Karpas-422 (cell line): Measurements from ENCODE around the gene GPS1. TPM values are rescaled to one million over a fixed set of nuclear protein-coding genes. Genes with fewer than 3 reads are reported as not detected.

Experiments used
- DNase-seq: peaks from one replicate; pipeline ENCODE4 v3.0.0-alpha.2; 2015
- H2AFZ ChIP-seq: fragments of 200-600 bp; sonication (generic); 2 replicates; pipeline ENCODE4 v1.6.1; 2014; ENCODE audit warnings: antibody characterized with exemption, low read length, mixed read lengths
- H3K27ac ChIP-seq: fragments of 200-600 bp; sonication (generic); 2 replicates; pipeline ENCODE4 v1.5.1; 2014; ENCODE audit warnings: mild to moderate bottlenecking, low read length, moderate library complexity
- H3K27me3 ChIP-seq: fragments of 200-600 bp; sonication (generic); 2 replicates; pipeline ENCODE4 v1.6.1; 2014; ENCODE audit warnings: low read length, mixed read lengths
- H3K36me3 ChIP-seq: fragments of 200-600 bp; sonication (generic); 2 replicates; pipeline ENCODE4 v1.6.1; 2014; ENCODE audit warnings: low read length, mixed read lengths; ENCODE audit not compliant: insufficient read depth
- H3K4me1 ChIP-seq: fragments of 200-600 bp; sonication (generic); 2 replicates; pipeline ENCODE4 v1.6.1; 2014; ENCODE audit warnings: mild to moderate bottlenecking, low read length, mixed read lengths
- H3K4me2 ChIP-seq: fragments of 200-600 bp; sonication (generic); 2 replicates; pipeline ENCODE4 v1.6.1; 2014; ENCODE audit warnings: low read length, low read depth, mild to moderate bottlenecking; ENCODE audit not compliant: poor library complexity, severe bottlenecking
- H3K4me3 ChIP-seq: fragments of 200-600 bp; sonication (generic); 2 replicates; pipeline ENCODE4 v1.5.1; 2014; ENCODE audit warnings: mild to moderate bottlenecking, antibody characterized with exemption, low read length, mixed read lengths
- H3K79me2 ChIP-seq: fragments of 200-600 bp; sonication (generic); 2 replicates; pipeline ENCODE4 v1.6.1; 2014; ENCODE audit warnings: mild to moderate bottlenecking, low read length, mixed read lengths
- H3K9ac ChIP-seq: fragments of 200-600 bp; sonication (generic); 2 replicates; pipeline ENCODE4 v1.6.0; 2014; ENCODE audit warnings: low read length
- H3K9me2 ChIP-seq: fragments of 200-600 bp; sonication (generic), shearing (Covaris generic); replicated peaks from 2 replicates; pipeline ENCODE4 v1.6.0; 2014; ENCODE audit warnings: mild to moderate bottlenecking, low read length, moderate library complexity; ENCODE audit not compliant: insufficient read depth
- H3K9me3 ChIP-seq: fragments of 300-700, 200-600 bp; sonication (generic); 2 replicates; pipeline ENCODE4 v1.6.1; 2014; ENCODE audit warnings: low read length, mixed read lengths
- H4K20me1 ChIP-seq: fragments of 200-600 bp; sonication (generic); 2 replicates; pipeline ENCODE4 v1.6.1; 2014; ENCODE audit warnings: mild to moderate bottlenecking, antibody characterized with exemption, low read length, low read depth; ENCODE audit not compliant: insufficient read depth
- total RNA-seq: library from RNA; depleted of rRNA; stranded (reverse); fragments of >200 nt; shearing (Covaris generic); gene quantifications from 2 replicates; pipeline ENCODE4 v1.2.3, GENCODE V29; 2014; ENCODE audit warnings: low replicate concordance

The GPS1 gene
- total RNA-seq, 1 experiment from 2014 or later: 57.1 TPM

- no peak for DNase-seq
- Histone ChIP-seq H3K36me3 (peaks cover 8% of the 10 kb centered on the region; the same call in 1 of the 2 replicates), H3K4me1 (no peaks in the 10 kb centered on the region), H3K9ac (no peak overlapping the region), H3K27ac (no peak overlapping the region), H4K20me1 (peaks cover 35% of the 10 kb centered on the region; the same call in 1 of the 2 replicates), H3K4me2 (no peak overlapping the region), H2AFZ (no peak overlapping the region), H3K4me3 (no peak overlapping the region), H3K9me3 (no peaks in the 10 kb centered on the region), H3K9me2 (no peaks in the 10 kb centered on the region), H3K79me2 (no peaks in the 10 kb centered on the region), H3K27me3 (no peaks in the 10 kb centered on the region)
Observed at GRCh38 chr17:82082456-82082855, 30.8 kb downstream of the GPS1 start.

DNA sequence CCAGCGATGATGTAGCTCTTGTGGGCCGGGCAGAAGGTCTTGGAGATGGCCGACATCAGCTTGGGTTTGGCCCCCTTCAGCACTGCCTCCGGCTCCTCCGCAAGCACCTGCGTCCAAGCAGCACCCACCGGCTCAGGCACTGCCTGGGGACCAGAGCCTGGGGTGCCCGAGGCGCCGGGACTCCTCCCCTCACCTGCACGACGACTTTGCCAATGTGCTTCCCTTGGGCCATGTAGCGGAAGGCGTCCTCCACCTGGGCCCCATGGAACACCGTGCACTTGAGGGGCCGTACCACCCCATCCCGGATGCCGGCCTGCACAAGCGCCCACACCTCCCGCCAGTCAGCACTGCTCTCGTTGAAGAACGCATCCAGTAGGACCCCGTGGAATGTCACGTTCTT lies 31.3 kb downstream of the GPS1 start:
- H2AFZ ChIP-seq: no peak overlapping the region
- H3K4me2 ChIP-seq: no peak overlapping the region
- no peak overlapping the region for H3K9ac ChIP-seq
- H3K79me2 ChIP-seq: no peaks in the 10 kb centered on the region
- no peaks in the 10 kb centered on the region for H3K9me3 ChIP-seq
- no peaks in the 10 kb centered on the region for H3K4me1 ChIP-seq
- H3K36me3 ChIP-seq: peaks cover 11% of the 10 kb centered on the region; the same call in 1 of the 2 replicates
- no peak overlapping the region for H3K27ac ChIP-seq
- DNase-seq: no peak
- no peaks in the 10 kb centered on the region for H3K9me2 ChIP-seq
- peaks cover 30% of the 10 kb centered on the region; the same call in 1 of the 2 replicates for H4K20me1 ChIP-seq
- H3K27me3 ChIP-seq: no peaks in the 10 kb centered on the region
- H3K4me3 ChIP-seq: no peak overlapping the region

DNA sequence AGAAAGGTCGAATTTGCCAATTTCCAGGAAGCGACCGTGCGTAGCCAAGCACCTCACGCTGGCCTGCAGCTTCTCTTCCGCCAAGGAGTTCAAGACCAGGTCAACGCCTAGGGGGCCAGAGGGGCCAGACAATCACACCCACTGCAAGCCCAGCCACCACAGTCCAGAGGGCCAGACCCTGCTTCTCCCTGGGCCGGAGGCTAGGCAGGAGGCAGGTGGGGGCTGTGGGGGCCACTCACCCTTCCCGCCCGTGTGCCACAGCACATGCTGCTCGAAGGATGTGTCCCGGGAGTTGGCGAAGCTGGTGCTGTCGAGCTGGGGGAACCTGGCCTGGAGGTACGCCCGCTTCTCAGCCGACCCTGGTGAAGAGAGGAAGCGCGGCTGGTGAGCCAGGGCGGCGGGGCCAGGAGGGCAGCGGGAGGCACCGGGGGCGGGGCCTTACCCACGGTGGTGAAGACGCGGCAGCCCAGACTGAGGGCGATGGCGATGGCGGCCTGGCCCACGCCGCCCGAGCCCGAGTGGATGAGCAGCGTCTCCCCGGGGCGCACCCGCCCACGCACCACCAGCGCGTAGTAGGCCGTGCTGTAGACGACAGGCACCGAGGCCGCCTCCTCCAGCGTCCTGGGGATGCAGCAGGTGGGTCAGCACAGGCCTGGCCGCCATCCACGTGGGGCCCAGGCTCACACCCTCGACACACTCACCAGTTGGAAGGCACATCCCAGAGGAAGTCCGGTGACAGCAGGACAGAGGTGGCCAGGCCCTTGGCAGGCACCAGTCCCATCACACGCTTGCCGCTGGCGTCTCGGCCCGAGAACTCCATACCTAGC lies 32.0 kb downstream of the GPS1 start:
- no peak overlapping the region for H3K4me2 ChIP-seq
- no peaks in the 10 kb centered on the region for H3K9me3 ChIP-seq
- H3K79me2 ChIP-seq: no peaks in the 10 kb centered on the region
- H2AFZ ChIP-seq: no peak overlapping the region
- H3K4me3 ChIP-seq: no peak overlapping the region
- DNase-seq: no peak
- H3K27me3 ChIP-seq: no peaks in the 10 kb centered on the region
- no peaks in the 10 kb centered on the region for H3K9me2 ChIP-seq
- peaks cover 27% of the 10 kb centered on the region; the same call in 1 of the 2 replicates for H4K20me1 ChIP-seq
- peaks cover 11% of the 10 kb centered on the region; the same call in 1 of the 2 replicates for H3K36me3 ChIP-seq
- H3K4me1 ChIP-seq: no peaks in the 10 kb centered on the region
- no peak overlapping the region for H3K9ac ChIP-seq
- no peak overlapping the region for H3K27ac ChIP-seq

DNA sequence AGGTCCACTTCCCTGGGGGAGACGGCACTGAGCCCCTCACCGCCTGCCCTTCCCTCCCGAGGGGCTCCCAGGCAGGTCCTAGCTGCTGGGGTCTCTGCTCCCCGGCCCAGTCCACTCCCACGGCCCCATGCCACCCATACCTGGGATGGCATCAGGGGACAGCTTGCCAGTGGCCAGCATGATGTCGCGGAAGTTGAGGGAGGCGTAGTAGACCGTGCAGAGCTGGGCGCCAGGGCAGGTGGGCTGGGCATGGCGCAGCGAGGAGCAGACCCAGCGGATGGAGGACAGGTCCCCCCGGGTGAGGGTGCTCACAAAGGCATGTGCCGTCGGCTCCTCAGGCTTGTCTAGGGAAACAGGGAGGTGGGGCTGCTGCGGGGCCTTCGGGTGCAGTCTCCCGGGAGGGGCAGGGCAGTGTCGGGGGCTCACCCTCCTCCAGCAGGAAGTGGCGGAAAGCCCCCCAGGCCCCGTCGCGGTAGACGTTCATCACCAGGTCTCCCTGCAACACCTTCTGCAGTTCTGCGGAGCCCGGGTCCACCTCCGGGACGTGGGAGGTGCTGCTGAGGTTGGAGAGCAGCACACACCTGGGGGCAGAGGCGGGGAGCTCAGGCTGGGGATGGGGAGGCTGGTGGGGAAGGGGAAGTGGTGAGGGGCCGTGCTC lies 32.8 kb downstream of the GPS1 start:
- no peaks in the 10 kb centered on the region for H3K4me1 ChIP-seq
- no peaks in the 10 kb centered on the region for H3K79me2 ChIP-seq
- H2AFZ ChIP-seq: no peak overlapping the region
- no peak overlapping the region for H3K27ac ChIP-seq
- H4K20me1 ChIP-seq: peaks cover 32% of the 10 kb centered on the region; the same call in 1 of the 2 replicates
- H3K4me2 ChIP-seq: no peak overlapping the region
- H3K9ac ChIP-seq: no peak overlapping the region
- no peaks in the 10 kb centered on the region for H3K9me3 ChIP-seq
- H3K36me3 ChIP-seq: peaks cover 11% of the 10 kb centered on the region; the same call in 1 of the 2 replicates
- H3K27me3 ChIP-seq: no peaks in the 10 kb centered on the region
- H3K9me2 ChIP-seq: no peaks in the 10 kb centered on the region
- no peak overlapping the region for H3K4me3 ChIP-seq
- DNase-seq: no peak

DNA sequence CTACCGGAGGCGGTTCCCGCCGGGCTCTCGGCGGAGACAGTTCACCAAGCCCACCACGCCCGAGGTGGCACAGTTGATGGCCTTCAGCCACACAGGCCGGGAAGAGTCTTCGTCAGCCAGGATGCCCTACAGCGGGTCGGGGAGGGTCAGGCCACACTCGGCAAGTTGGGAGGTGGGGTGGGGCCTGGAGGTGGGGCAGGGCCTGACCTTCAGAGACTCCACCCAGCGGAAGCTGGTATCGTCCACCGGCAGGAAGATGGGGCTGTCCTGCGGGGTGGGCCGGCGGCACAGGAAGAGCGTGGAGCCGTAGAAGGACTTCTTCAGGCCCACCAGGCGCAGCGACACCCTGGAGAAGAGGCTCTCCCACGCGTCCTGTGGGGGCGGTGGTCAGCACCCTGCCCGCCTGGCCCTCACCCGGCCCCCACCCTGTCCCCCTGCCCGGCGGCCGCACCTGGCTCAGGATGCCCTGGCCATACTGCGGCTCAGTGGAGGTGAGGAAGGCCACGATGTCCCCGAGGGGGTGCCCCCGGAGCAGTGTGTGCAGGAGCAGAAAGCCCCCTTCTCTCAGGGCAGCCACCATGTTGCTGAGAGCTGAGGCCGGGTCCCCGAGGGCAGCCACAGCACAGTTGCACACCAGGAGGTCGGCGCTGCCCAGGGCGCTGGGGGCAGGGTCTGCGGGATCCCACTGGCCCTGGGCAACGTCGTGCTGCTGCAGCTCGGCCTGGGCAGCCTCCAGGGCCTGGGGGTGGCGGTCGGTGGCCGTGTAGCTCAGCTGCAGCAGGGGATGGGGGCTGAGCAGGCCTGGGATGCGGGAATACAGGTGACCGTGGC lies 33.5 kb downstream of the GPS1 start:
- no peak for DNase-seq
- H3K9me3 ChIP-seq: no peaks in the 10 kb centered on the region
- H4K20me1 ChIP-seq: peaks cover 31% of the 10 kb centered on the region; the same call in 1 of the 2 replicates

DNA sequence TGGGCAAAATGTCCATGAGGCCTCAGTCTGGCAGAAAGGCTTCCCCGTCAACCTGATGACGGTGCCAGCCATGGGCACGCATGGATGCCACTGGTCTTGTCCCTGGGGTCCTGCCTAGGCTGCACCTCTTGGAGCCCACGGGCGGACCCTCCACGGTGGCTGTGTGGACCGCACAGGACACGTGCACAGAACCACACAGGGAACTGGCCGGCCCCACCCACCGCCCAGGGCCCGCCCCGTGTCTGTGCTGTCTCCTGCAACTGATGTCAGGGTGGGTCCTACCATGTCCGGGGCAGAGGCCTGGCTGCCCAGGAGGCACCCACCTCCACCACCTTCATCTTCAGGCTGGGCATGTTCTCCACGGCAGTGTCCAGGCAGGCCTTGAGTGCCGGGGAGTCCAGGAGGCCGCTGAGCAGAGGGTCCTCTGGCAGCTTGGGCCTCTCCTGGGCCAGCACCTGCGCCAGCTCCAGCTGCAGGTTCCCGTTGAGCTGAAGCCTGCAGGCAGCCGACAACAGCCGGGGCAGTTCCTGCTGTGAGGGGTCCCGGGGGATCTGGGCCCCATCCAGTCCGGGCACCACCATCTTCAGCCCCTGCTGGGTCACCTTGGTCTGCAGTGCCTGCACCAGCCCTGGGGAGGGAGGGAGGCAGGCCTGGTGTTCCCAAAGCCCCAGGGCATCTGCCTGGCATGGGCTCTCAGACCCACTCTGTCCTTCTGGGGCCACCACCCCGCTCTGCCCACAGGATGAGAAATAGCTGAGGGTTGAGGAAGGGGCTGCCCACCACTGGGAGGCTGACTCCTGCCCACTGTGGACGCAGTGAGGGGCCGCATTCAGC lies 34.5 kb downstream of the GPS1 start:
- Histone ChIP-seq H3K27ac (no peak overlapping the region), H3K36me3 (peaks cover 14% of the 10 kb centered on the region), H4K20me1 (peaks cover 27% of the 10 kb centered on the region; the same call in 1 of the 2 replicates), H3K4me1 (no peaks in the 10 kb centered on the region), H3K4me3 (no peak overlapping the region), H3K9ac (no peak overlapping the region), H3K27me3 (no peaks in the 10 kb centered on the region), H3K9me3 (no peaks in the 10 kb centered on the region), H3K9me2 (no peaks in the 10 kb centered on the region), H3K79me2 (no peaks in the 10 kb centered on the region), H2AFZ (no peak overlapping the region), H3K4me2 (no peak overlapping the region)
- no peak for DNase-seq

More for the DNA sequence above, 33.5 kb downstream of the GPS1 start:
- Histone ChIP-seq H3K9me2 (no peaks in the 10 kb centered on the region), H3K79me2 (no peaks in the 10 kb centered on the region), H3K4me1 (no peaks in the 10 kb centered on the region), H3K9ac (no peak overlapping the region), H3K4me2 (no peak overlapping the region), H3K36me3 (peaks cover 14% of the 10 kb centered on the region), H3K27ac (no peak overlapping the region), H3K27me3 (no peaks in the 10 kb centered on the region), H3K4me3 (no peak overlapping the region), H2AFZ (no peak overlapping the region)

DNA sequence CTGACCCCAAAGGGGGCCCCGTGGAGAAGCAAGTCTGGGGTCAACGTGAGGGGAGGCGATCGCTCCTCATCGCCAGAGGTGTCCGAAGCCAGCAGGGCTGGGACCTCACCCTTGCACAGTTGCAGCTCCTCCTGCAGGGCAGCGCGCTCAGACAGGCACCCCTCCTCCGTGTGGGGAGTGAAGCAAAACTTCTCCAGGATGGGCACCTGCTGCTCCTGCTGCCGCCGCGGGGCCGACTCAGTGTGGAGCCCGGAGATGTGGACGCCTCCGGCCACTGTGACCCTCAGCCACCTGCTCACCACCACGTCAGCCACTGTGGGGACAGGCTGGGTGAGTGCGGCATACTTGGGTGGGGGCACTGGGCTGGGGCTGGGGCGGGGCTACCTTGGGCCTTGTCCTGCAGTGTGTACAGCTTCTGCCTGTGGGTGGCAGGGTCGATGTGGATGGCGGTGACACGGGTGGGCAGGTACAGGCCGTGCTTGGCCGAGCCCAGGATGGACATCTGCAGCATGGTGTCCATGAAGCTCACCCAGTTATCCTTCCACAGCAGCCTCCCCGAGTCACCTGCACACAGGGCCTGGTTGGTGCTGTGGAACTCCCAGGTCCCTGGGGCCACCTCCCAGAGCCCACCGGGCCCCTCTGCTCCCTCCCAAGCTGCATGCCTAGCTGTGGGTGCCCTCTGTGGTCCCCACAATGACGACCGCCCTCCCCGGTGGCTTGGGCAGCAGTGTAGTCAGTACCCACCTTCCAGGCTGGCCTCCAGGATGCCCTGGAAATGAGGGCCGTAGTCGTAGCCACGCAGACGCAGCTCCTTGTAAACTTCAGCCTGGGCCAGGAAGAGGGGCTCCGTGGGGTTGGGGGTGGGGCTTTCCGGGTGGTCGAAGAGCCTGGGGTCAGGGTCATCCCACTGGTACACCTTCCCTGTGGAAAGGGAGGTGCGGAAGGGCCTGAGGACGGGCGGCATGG lies 35.5 kb downstream of the GPS1 start:
- Histone ChIP-seq H3K9me2 (no peaks in the 10 kb centered on the region), H2AFZ (no peak overlapping the region), H3K27me3 (no peaks in the 10 kb centered on the region), H3K27ac (no peak overlapping the region), H4K20me1 (peaks cover 33% of the 10 kb centered on the region; the same call in 1 of the 2 replicates), H3K79me2 (no peaks in the 10 kb centered on the region), H3K4me3 (no peak overlapping the region), H3K9ac (no peak overlapping the region), H3K4me2 (no peak overlapping the region), H3K4me1 (no peaks in the 10 kb centered on the region), H3K36me3 (peaks cover 14% of the 10 kb centered on the region), H3K9me3 (no peaks in the 10 kb centered on the region)
- DNase-seq: no peak
